DND-41 (cell line): ENCODE data around the gene ATF5.

Experiments used
- EZH2 ChIP-seq: IDR thresholded peaks from 3 replicates; pipeline ENCODE4 v1.6.1; 2012; ENCODE audit warnings: borderline replicate concordance, low read depth, mild to moderate bottlenecking, moderate library complexity, low read length, inconsistent platforms; ENCODE audit not compliant: severe bottlenecking
- TF ChIP-seq, protein P1 (sequence below): IDR thresholded peaks from 2 replicates; pipeline ENCODE4 v1.5.1; 2012; ENCODE audit warnings: borderline replicate concordance, low read length, moderate library complexity, mild to moderate bottlenecking; ENCODE audit not compliant: poor library complexity, severe bottlenecking; ENCODE audit errors: extremely low read depth

DNA sequence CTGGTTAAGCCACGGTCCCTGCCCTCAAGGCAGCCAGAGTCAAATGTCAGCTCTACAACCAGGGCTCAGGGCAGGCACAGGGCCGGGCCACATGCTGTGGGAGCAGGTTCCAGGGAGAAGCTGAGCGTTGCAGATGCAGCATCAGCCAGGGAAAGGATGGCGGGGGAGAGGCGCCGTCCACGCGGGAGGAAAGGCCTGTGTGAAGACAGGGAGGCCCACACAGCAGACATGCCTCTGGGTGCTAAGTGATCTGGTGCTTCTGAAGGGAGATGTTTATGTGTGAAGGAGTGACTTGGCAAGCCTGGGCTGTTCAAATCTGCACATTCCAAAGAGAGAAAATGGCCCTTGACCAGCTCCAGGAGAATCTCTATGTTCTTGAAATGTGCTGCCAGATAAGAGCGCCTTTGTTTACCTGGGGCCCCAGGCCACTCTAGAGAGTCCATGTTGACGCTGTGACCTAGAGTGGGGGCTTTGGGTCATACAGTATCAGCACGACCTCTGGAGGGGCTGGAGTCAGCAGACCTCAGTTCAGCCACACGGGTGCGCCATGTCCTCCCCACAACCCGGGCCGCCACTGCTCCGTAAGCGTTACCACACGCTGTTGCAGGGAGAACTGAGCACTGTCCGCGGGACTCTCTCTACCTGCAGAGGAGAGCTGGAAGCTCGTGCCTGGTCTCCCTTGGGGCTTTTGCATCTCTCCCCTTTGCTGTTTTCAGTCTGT lies 15.9 kb upstream of the ATF5 start:
- TF ChIP-seq EZH2 = no peak
- TF ChIP-seq, protein P1, sequence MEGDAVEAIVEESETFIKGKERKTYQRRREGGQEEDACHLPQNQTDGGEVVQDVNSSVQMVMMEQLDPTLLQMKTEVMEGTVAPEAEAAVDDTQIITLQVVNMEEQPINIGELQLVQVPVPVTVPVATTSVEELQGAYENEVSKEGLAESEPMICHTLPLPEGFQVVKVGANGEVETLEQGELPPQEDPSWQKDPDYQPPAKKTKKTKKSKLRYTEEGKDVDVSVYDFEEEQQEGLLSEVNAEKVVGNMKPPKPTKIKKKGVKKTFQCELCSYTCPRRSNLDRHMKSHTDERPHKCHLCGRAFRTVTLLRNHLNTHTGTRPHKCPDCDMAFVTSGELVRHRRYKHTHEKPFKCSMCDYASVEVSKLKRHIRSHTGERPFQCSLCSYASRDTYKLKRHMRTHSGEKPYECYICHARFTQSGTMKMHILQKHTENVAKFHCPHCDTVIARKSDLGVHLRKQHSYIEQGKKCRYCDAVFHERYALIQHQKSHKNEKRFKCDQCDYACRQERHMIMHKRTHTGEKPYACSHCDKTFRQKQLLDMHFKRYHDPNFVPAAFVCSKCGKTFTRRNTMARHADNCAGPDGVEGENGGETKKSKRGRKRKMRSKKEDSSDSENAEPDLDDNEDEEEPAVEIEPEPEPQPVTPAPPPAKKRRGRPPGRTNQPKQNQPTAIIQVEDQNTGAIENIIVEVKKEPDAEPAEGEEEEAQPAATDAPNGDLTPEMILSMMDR = peak; percentile 13
